Esophagus (tissue), 2 donors: ENCODE measurements around the gene ZFAND3. TPM values are rescaled to one million over a fixed set of nuclear protein-coding genes. Genes with fewer than 3 reads are reported as not detected.
"Not testable (repeated sequence)": the region's sequence is repeated elsewhere in the genome, so short reads cannot be mapped to it uniquely, and the experiment has no call there.

Experiments
- H3K27ac ChIP-seq, 2 donors: one replicate each; pipeline ENCODE4 v1.5.1; 2013; ENCODE audit warnings: low read depth in 2 of 2, mild to moderate bottlenecking in 2 of 2, inconsistent platforms in 1 of 2, low read length in 1 of 2, moderate library complexity in 1 of 2
- H3K27me3 ChIP-seq, 2 donors: one replicate each; pipeline ENCODE4 v1.6.1; 2013; ENCODE audit warnings: low read length in 2 of 2, control low read depth in 1 of 2, mild to moderate bottlenecking in 1 of 2; ENCODE audit not compliant: insufficient read depth in 2 of 2, control insufficient read depth in 1 of 2
- H3K36me3 ChIP-seq, 2 donors: one replicate each; pipeline ENCODE4 v1.6.1; 2013; ENCODE audit warnings: low read length in 1 of 2; ENCODE audit not compliant: control insufficient read depth in 2 of 2, insufficient read depth in 2 of 2
- H3K4me1 ChIP-seq, 2 donors: one replicate each; pipeline ENCODE4 v1.6.1; 2013; ENCODE audit warnings: low read length in 1 of 2; ENCODE audit not compliant: control insufficient read depth in 2 of 2, insufficient read depth in 2 of 2
- H3K4me3 ChIP-seq, 2 donors: one replicate each; pipeline ENCODE4 v1.5.1; 2013; ENCODE audit warnings: low read length in 2 of 2, mild to moderate bottlenecking in 2 of 2, low read depth in 1 of 2, moderate library complexity in 1 of 2
- H3K9me3 ChIP-seq, 2 donors: one replicate each; pipeline ENCODE4 v1.6.1; 2013; ENCODE audit warnings: mild to moderate bottlenecking in 2 of 2, low read depth in 1 of 2, low read length in 1 of 2, moderate library complexity in 1 of 2; ENCODE audit not compliant: control insufficient read depth in 2 of 2, insufficient read depth in 1 of 2
- WGBS, 2 donors: extraction: QIAGEN DNeasy Blood & Tissue Kit; methylation state at CpG; one replicate each; pipeline ENCODE4 v1.1.7; 2013; 5-methylcytosine and 5-hydroxymethylcytosine counted together
- polyA plus RNA-seq, 2 donors: library from polyadenylated mRNA; stranded (reverse); fragments of 200-250 nt; gene quantifications; one replicate each; pipeline ENCODE4 v1.2.3, GENCODE V29; 2013
- donor health status: healthy with polysubstance abuse.
- donor health status: Bipolar disorder and iron deficiency.

The ZFAND3 gene
- polyA plus RNA-seq, 2 donors, result 20.6 to 21.9 TPM

- H3K27me3 ChIP-seq, result no peaks in the 10 kb centered on the region
- no peak overlapping the region for H3K4me3 ChIP-seq
- H3K36me3 ChIP-seq, result no peaks in the 10 kb centered on the region
- no peaks in the 10 kb centered on the region for H3K9me3 ChIP-seq
- 92 to 98% methylated on average over 2 of the region's 2 CpGs for WGBS, 2 donors
- H3K27ac ChIP-seq, result no peak overlapping the region
- H3K4me1 ChIP-seq, result peaks cover 0 to 4% of the 10 kb centered on the region in 2 donors
Observed at GRCh38 chr6:37882724-37883413, 63.3 kb downstream of the ZFAND3 start.

- Histone ChIP-seq H3K4me3 (no peak overlapping the region), H3K36me3 (no peaks in the 10 kb centered on the region), H3K4me1 (no peaks in the 10 kb centered on the region), H3K27me3 (no peaks in the 10 kb centered on the region), H3K9me3 (no peaks in the 10 kb centered on the region), H3K27ac (no peak overlapping the region)
- 89 to 95% methylated on average over 1 of the region's 1 CpG for WGBS, 2 donors
Observed at GRCh38 chr6:37884548-37884947, 65.0 kb downstream of the ZFAND3 start.

GRCh38 chr6:37889051-37889450 lies 69.5 kb downstream of the ZFAND3 start:
- Histone ChIP-seq H3K4me1 (no peaks in the 10 kb centered on the region), H3K9me3 (no peaks in the 10 kb centered on the region), H3K27ac (peak overlapping the region in 1 of 2 donors; percentile 58), H3K27me3 (no peaks in the 10 kb centered on the region), H3K4me3 (no peak overlapping the region), H3K36me3 (no peaks in the 10 kb centered on the region)
- 21 to 53% methylated on average over 4 of the region's 4 CpGs for WGBS, 2 donors

DNA sequence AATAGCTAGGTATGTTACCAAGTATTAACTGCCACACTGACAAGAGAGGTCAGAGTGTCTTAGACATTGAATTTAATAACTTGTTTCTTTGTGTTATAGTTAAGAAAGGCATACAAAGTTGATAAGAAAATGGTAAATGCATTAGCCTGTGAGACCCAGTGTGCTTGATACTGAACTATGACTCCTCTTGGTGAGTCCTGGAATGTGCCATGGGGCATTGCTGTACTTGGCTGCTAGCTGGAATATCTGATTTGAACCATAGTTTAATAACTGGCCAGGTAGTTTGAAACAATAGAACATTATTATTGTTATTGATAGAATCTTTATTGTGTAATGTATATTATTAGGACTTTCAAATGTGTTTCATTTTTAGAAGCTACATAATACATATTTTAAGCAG lies 70.0 kb downstream of the ZFAND3 start:
- H3K27ac ChIP-seq, result no peak overlapping the region
- H3K9me3 ChIP-seq, result no peaks in the 10 kb centered on the region
- H3K36me3 ChIP-seq, result no peaks in the 10 kb centered on the region
- no peaks in the 10 kb centered on the region for H3K27me3 ChIP-seq
- no peak overlapping the region for H3K4me3 ChIP-seq
- H3K4me1 ChIP-seq, result no peaks in the 10 kb centered on the region

GRCh38 chr6:37891072-37891471 lies 71.5 kb downstream of the ZFAND3 start:
- 77 to 96% methylated on average over 5 of the region's 5 CpGs for WGBS, 2 donors
- Histone ChIP-seq H3K27ac (no peak overlapping the region), H3K4me3 (no peak overlapping the region), H3K27me3 (no peaks in the 10 kb centered on the region), H3K4me1 (no peaks in the 10 kb centered on the region), H3K36me3 (no peaks in the 10 kb centered on the region), H3K9me3 (no peaks in the 10 kb centered on the region)

GRCh38 chr6:37893257-37893656 lies 73.7 kb downstream of the ZFAND3 start:
- Histone ChIP-seq H3K4me1 (no peaks in the 10 kb centered on the region), H3K27me3 (no peaks in the 10 kb centered on the region), H3K9me3 (no peaks in the 10 kb centered on the region), H3K4me3 (no peak overlapping the region), H3K36me3 (no peaks in the 10 kb centered on the region), H3K27ac (no peak overlapping the region)
- 89% methylated on average over 3 of the region's 3 CpGs for WGBS, 2 donors

- not testable (repeated sequence) for H3K4me1 ChIP-seq, H3K27me3 ChIP-seq, H3K36me3 ChIP-seq, H3K9me3 ChIP-seq, H3K27ac ChIP-seq, H3K4me3 ChIP-seq
- 89 to 94% methylated on average over 9 of the region's 9 CpGs for WGBS, 2 donors
Observed at GRCh38 chr6:37893734-37894133, 74.2 kb downstream of the ZFAND3 start.

GRCh38 chr6:37894585-37894984 lies 75.1 kb downstream of the ZFAND3 start:
- H3K9me3 ChIP-seq, result no peaks in the 10 kb centered on the region
- H3K36me3 ChIP-seq, result no peaks in the 10 kb centered on the region
- 92 to 93% methylated on average over 5 of the region's 5 CpGs for WGBS, 2 donors

GRCh38 chr6:37897321-37897720 lies 77.8 kb downstream of the ZFAND3 start:
- no peak overlapping the region for H3K27ac ChIP-seq
- no peaks in the 10 kb centered on the region for H3K4me1 ChIP-seq
- no peaks in the 10 kb centered on the region for H3K36me3 ChIP-seq
- no peak overlapping the region for H3K4me3 ChIP-seq
- WGBS, 2 donors, result 55 to 63% methylated on average over 5 of the region's 5 CpGs
- H3K27me3 ChIP-seq, result no peaks in the 10 kb centered on the region
- no peaks in the 10 kb centered on the region for H3K9me3 ChIP-seq

More at GRCh38 chr6:37894585-37894984, 75.1 kb downstream of the ZFAND3 start:
- Histone ChIP-seq H3K27me3 (no peaks in the 10 kb centered on the region), H3K27ac (no peak overlapping the region), H3K4me3 (no peak overlapping the region), H3K4me1 (no peaks in the 10 kb centered on the region)

GRCh38 chr6:37897818-37898515 lies 78.4 kb downstream of the ZFAND3 start:
- 86 to 90% methylated on average over 4 of the region's 4 CpGs for WGBS, 2 donors
- Histone ChIP-seq H3K4me1 (no peaks in the 10 kb centered on the region), H3K4me3 (no peak overlapping the region), H3K27ac (no peak overlapping the region), H3K27me3 (no peaks in the 10 kb centered on the region), H3K36me3 (no peaks in the 10 kb centered on the region), H3K9me3 (no peaks in the 10 kb centered on the region)
